Upper lobe of left lung (tissue), 4 donors: ENCODE measurements around the gene B4GALNT1.

Experiments
- EP300 ChIP-seq, 4 donors: sonication (generic); formaldehyde crosslinking; IDR thresholded peaks; one replicate each; pipeline ENCODE4 v1.5.1; 2017; ENCODE audit warnings: antibody characterized with exemption in 4 of 4, control low read depth in 2 of 4
- POLR2AphosphoS5 ChIP-seq, 2 donors: sonication (generic); formaldehyde crosslinking; IDR thresholded peaks; one replicate each; pipeline ENCODE4 v1.5.1; 2017; ENCODE audit warnings: antibody characterized with exemption in 2 of 2
- TF ChIP-seq, protein P1 (sequence below), 6 experiments: fragments of 450-650 bp in 4 of 6; fragments of 200-600 bp in 2 of 6; sonication (generic) in 2 of 6; IDR thresholded peaks; one replicate each; pipeline ENCODE4 v1.5.1; 2016 to 2019; ENCODE audit warnings: antibody characterized with exemption in 6 of 6

DNA sequence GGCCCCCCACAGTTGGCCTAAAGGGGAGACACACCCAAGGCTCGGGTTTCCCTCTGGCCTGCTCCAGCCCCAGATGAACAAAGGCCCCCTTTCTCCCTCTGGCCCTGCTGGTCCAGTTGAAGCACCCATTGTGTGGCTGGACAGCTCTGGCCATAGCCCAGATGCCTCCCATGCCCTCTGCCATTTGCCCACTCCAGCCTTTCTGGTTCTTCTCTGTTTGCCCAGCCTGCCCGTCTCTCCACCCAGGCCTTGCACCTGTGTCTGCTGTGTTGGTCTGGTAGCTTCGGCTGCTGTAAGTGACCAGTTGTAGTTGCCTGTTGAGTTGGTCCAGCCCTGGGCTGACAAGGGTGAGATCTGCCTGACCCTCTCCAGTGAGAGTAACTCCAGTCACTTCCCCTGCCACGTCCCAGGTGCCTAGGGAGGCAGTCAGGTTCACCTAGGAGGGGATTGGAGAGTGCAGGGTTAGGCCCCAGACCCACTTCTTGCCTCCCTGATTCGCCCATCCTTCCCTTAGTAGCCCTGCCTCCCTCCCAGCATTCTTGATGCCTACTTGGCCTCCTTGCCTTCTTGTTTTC is 3.0 kb downstream of the B4GALNT1 start:
- no peak for TF ChIP-seq EP300 (IDR thresholded peaks at IDR 0.05)
- TF ChIP-seq, protein P1, sequence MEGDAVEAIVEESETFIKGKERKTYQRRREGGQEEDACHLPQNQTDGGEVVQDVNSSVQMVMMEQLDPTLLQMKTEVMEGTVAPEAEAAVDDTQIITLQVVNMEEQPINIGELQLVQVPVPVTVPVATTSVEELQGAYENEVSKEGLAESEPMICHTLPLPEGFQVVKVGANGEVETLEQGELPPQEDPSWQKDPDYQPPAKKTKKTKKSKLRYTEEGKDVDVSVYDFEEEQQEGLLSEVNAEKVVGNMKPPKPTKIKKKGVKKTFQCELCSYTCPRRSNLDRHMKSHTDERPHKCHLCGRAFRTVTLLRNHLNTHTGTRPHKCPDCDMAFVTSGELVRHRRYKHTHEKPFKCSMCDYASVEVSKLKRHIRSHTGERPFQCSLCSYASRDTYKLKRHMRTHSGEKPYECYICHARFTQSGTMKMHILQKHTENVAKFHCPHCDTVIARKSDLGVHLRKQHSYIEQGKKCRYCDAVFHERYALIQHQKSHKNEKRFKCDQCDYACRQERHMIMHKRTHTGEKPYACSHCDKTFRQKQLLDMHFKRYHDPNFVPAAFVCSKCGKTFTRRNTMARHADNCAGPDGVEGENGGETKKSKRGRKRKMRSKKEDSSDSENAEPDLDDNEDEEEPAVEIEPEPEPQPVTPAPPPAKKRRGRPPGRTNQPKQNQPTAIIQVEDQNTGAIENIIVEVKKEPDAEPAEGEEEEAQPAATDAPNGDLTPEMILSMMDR (IDR thresholded peaks at IDR 0.05) = no peak
- TF ChIP-seq POLR2AphosphoS5 (IDR thresholded peaks at IDR 0.05) = no peak
